ENCODE measurements around the gene IFNA14.
"Not testable (repeated sequence)": the region's sequence is repeated elsewhere in the genome, so short reads cannot be mapped to it uniquely, and the experiment has no call there.

DNA sequence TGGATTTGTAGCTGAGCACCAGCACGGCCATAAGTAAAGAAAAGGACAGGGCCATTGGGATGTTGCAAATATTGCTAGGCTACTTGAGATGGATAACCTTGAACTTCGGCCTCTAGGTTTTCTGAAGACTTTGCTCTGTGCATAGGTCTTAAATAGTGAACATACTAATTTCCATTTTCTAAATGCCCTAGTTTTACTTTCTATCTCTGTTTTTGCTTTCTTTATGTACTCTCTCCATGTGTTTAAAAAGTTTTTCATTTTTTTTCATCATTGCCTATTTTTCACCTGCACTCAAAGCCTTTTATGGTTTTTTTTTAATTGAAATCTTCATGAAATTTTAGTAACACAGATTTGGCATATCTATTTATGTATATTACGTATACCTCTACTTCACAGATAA is 32.8 kb downstream of the IFNA14 start, which contains the start of gene IFNA10:
- TF ChIP-seq, protein P1, sequence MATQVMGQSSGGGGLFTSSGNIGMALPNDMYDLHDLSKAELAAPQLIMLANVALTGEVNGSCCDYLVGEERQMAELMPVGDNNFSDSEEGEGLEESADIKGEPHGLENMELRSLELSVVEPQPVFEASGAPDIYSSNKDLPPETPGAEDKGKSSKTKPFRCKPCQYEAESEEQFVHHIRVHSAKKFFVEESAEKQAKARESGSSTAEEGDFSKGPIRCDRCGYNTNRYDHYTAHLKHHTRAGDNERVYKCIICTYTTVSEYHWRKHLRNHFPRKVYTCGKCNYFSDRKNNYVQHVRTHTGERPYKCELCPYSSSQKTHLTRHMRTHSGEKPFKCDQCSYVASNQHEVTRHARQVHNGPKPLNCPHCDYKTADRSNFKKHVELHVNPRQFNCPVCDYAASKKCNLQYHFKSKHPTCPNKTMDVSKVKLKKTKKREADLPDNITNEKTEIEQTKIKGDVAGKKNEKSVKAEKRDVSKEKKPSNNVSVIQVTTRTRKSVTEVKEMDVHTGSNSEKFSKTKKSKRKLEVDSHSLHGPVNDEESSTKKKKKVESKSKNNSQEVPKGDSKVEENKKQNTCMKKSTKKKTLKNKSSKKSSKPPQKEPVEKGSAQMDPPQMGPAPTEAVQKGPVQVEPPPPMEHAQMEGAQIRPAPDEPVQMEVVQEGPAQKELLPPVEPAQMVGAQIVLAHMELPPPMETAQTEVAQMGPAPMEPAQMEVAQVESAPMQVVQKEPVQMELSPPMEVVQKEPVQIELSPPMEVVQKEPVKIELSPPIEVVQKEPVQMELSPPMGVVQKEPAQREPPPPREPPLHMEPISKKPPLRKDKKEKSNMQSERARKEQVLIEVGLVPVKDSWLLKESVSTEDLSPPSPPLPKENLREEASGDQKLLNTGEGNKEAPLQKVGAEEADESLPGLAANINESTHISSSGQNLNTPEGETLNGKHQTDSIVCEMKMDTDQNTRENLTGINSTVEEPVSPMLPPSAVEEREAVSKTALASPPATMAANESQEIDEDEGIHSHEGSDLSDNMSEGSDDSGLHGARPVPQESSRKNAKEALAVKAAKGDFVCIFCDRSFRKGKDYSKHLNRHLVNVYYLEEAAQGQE (IDR thresholded peaks at IDR 0.05; ENCODE audit: low read depth): not testable (repeated sequence)
- TF ChIP-seq CREB1 (IDR thresholded peaks at IDR 0.05; ENCODE audit: low read depth); ZBTB7A (IDR thresholded peaks at IDR 0.05; ENCODE audit: low read depth); RAD21 (IDR thresholded peaks at IDR 0.05; ENCODE audit: low read depth); EP300 (IDR thresholded peaks at IDR 0.05; ENCODE audit: borderline replicate concordance); CEBPB (IDR thresholded peaks at IDR 0.05); YY1 (IDR thresholded peaks at IDR 0.05; ENCODE audit: low read depth); NFIC (IDR thresholded peaks at IDR 0.05): not testable (repeated sequence)
- TF ChIP-seq, protein P2, sequence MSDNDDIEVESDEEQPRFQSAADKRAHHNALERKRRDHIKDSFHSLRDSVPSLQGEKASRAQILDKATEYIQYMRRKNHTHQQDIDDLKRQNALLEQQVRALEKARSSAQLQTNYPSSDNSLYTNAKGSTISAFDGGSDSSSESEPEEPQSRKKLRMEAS (IDR thresholded peaks at IDR 0.05): not testable (repeated sequence)

Data from Ishikawa (cell line).